ENCODE measurements around the gene NFYB. TPM values are rescaled to one million over a fixed set of nuclear protein-coding genes. Genes with fewer than 3 reads are reported as not detected.

The NFYB gene
- total and polyA plus RNA-seq, 9 of the 15 experiments (the other 6 are each of a cell fraction or from before 2014, with no cell fraction given), result 14.5 to 51.5 (median 32.3) TPM

DNA sequence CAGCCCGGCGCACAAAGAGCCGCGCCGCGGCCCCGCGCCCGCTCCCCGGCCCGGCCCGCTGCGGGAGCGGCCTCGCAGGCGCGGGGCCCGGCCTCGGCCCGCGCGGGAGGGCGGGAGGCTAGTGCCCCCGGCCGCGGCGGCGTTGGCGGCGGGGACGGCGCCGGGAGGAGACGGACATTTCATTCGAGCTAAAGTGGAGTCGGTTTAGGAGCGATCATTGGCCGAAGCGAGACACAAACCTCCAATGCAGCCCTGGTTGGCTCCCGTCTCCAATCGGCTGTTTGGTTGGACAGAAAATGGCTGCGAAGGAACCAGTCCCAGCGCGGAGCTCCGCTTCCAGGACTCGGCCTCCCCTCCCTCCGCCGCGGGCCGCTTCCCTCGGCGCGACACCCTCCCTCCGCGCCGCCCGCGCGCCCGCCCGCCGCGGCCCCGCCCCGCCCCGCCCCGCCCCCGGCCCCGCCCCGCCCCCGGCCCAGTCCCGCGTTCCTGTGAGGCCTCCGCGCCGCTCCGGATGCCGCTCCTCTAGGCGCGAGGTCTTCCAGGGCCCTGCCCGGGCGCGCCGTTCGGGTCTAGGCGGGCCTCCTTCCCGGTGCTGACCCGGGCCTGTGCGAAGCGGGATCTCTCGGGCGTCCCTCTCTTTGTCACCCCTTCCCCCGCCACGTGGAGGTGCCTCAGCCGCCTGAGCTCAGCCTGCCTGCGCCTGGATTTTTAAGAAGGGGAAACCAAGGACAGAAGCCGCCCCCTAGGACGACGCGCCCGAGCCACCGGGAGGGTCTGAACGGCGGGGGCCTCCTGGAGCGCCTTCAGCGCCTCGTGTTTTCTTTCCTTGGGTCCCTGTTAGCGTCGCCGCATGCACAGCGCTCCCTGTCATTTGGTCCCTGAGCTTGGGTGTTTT, at the start of gene NFYB (continued):
- TF ChIP-seq SAFB2 (IDR thresholded peaks at IDR 0.05; ENCODE audit: borderline replicate concordance, low read depth, low read length, severe bottlenecking) (no peak), ZBTB8A (IDR thresholded peaks at IDR 0.05; ENCODE audit: partially characterized antibody) (no peak), GTF2E2 (tag; IDR thresholded peaks at IDR 0.05) (no peak), TOE1 (IDR thresholded peaks at IDR 0.05; ENCODE audit: borderline replicate concordance) (no peak), TOE1 (CRISPR knock-in tag; IDR thresholded peaks at IDR 0.05; ENCODE audit: borderline replicate concordance, low read depth) (0 out of 2 replicates have a peak, but pooled peaks have one; percentile 31), DMBX1 (CRISPR knock-in tag; IDR thresholded peaks at IDR 0.05; ENCODE audit: borderline replicate concordance) (no peak), ZBTB17 (CRISPR knock-in tag; IDR thresholded peaks at IDR 0.05) (no peak), HDAC6 (IDR thresholded peaks at IDR 0.05; ENCODE audit: low read depth, low read length) (no peak), MECOM (CRISPR knock-in tag; IDR thresholded peaks at IDR 0.05) (no peak), GATAD2A (IDR thresholded peaks at IDR 0.05) (no peak), ETV6 (IDR thresholded peaks at IDR 0.05; ENCODE audit: borderline replicate concordance in 1 of 2, low read depth in 2 of 2, low read length in 1 of 2) (no peak), ETV6 (CRISPR knock-in tag; IDR thresholded peaks at IDR 0.05; ENCODE audit: borderline replicate concordance) (no peak), MYBL2 (IDR thresholded peaks at IDR 0.05; ENCODE audit: low read depth) (no peak), MYBL2 (CRISPR knock-in tag; IDR thresholded peaks at IDR 0.05; ENCODE audit: borderline replicate concordance) (no peak), CREB1 (IDR thresholded peaks at IDR 0.05) (no peak; the same call in 1 of the 2 replicates), CREB1 (CRISPR knock-in tag; IDR thresholded peaks at IDR 0.05) (no peak; the same call in 1 of the 2 replicates), RCOR1 (IDR thresholded peaks at IDR 0.05; ENCODE audit: borderline replicate concordance in 1 of 2, low read depth in 2 of 2, low read length in 2 of 2) (peak in 1 of 2 experiments; percentile 51; a peak in 1 of 4 replicates), RBM14 (IDR thresholded peaks at IDR 0.05; ENCODE audit: borderline replicate concordance, insufficient read depth, low read depth, low read length) (no peak), WHSC1 (IDR thresholded peaks at IDR 0.05; ENCODE audit: low read length) (no peak), XRCC5 (IDR thresholded peaks at IDR 0.05; ENCODE audit: low read depth, low read length) (peak; percentile 44; the same call in 1 of the 2 replicates), RFX1 (IDR thresholded peaks at IDR 0.05) (no peak), MYC (IDR thresholded peaks at IDR 0.05; ENCODE audit: low read depth, low read length) (peak; percentile 64), MYC (CRISPR knock-in tag; IDR thresholded peaks at IDR 0.05; ENCODE audit: borderline replicate concordance, low read depth) (peak; percentile 71; the same call in 1 of the 2 replicates), CHD1 (IDR thresholded peaks at IDR 0.05; ENCODE audit: low read length) (no peak), BACH1 (tag; IDR thresholded peaks at IDR 0.05) (no peak), ADNP (tag; IDR thresholded peaks at IDR 0.05) (no peak)
- TF ChIP-seq, protein P1, sequence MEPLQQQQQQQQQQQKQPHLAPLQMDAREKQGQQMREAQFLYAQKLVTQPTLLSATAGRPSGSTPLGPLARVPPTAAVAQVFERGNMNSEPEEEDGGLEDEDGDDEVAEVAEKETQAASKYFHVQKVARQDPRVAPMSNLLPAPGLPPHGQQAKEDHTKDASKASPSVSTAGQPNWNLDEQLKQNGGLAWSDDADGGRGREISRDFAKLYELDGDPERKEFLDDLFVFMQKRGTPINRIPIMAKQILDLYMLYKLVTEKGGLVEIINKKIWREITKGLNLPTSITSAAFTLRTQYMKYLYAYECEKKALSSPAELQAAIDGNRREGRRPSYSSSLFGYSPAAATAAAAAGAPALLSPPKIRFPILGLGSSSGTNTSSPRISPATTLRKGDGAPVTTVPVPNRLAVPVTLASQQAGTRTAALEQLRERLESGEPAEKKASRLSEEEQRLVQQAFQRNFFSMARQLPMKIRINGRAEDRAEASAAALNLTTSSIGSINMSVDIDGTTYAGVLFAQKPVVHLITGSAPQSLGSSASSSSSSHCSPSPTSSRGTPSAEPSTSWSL (CRISPR knock-in tag; IDR thresholded peaks at IDR 0.05; ENCODE audit: borderline replicate concordance), result no peak
- TF ChIP-seq, protein P2, sequence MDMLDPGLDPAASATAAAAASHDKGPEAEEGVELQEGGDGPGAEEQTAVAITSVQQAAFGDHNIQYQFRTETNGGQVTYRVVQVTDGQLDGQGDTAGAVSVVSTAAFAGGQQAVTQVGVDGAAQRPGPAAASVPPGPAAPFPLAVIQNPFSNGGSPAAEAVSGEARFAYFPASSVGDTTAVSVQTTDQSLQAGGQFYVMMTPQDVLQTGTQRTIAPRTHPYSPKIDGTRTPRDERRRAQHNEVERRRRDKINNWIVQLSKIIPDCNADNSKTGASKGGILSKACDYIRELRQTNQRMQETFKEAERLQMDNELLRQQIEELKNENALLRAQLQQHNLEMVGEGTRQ (CRISPR knock-in tag; IDR thresholded peaks at IDR 0.05), result peak; percentile 30; the same call in 1 of the 2 replicates

Measured in K562 (cell line).